Upper lobe of left lung (tissue), 4 donors: ENCODE data around the gene ZBTB12.

Source experiments
- CTCF ChIP-seq, 6 experiments: fragments of 450-650 bp in 4 of 6; fragments of 200-600 bp in 2 of 6; sonication (generic) in 2 of 6; IDR thresholded peaks; one replicate each; pipeline ENCODE4 v1.5.1; 2016 to 2019; ENCODE audit warnings: antibody characterized with exemption in 6 of 6
- POLR2A ChIP-seq, 4 donors: fragments of 450-650 bp; IDR thresholded peaks; one replicate each; pipeline ENCODE4 v1.5.1; 2016 to 2017; ENCODE audit warnings: antibody characterized with exemption in 4 of 4, mild to moderate bottlenecking in 2 of 4

DNA sequence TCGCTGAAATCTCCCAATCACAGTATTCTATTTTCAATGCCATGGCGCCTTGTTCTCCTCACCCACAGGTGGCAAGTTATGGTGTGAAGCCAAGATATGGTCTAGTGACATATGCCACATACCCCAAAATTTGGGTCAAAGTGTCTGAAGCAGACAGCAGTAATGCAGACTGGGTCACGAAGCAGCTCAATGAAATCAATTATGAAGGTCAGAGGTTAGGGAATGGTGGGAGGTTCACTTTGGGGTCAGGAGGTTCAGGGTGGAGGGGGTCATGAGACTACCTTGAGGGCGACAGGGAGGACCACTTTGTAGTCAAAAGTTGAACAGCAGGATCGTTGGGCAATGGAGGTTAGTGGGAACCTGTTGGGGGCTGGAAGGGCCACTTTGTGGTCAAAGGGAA lies 46.4 kb upstream of the ZBTB12 start:
- no peak for TF ChIP-seq CTCF (IDR thresholded peaks at IDR 0.05)
- no peak for TF ChIP-seq POLR2A (IDR thresholded peaks at IDR 0.05)
